HG02943 (cell line): ENCODE measurements around the gene CARD8.
"Not testable (repeated sequence)": the region's sequence is repeated elsewhere in the genome, so short reads cannot be mapped to it uniquely, and the experiment has no call there.

ENCODE experiments used
- ATAC-seq: cut with Tn5 transposase; IDR thresholded peaks from one replicate; pipeline ENCODE4 v1.9.1; 2021; ENCODE audit warnings: mild to moderate bottlenecking, low read depth, moderate library complexity; ENCODE audit not compliant: unreplicated experiment

The CARD8 gene

GRCh38 chr19:48265326-48265725, 9.6 kb upstream of the CARD8 start:
- ATAC-seq = not testable (repeated sequence)

DNA sequence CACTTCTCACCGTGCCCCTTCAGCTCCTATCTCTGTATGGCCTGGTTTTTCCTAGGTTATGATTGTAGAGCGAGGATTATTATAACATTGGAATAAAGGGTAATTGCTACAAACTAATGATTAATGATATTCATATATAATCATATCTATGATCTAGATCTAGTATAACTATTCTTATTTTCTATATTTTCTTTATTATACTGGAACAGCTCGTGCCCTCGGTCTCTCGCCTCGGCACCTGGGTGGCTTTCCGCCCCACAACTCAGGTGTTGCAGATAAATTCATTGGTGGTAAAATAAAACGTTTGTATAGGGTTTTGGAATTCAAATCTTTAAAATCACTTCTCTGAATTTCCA, 4.6 kb upstream of the CARD8 start:
- not testable (repeated sequence) for ATAC-seq

GRCh38 chr19:48258992-48259391, 3.3 kb upstream of the CARD8 start:
- ATAC-seq = not testable (repeated sequence)

DNA sequence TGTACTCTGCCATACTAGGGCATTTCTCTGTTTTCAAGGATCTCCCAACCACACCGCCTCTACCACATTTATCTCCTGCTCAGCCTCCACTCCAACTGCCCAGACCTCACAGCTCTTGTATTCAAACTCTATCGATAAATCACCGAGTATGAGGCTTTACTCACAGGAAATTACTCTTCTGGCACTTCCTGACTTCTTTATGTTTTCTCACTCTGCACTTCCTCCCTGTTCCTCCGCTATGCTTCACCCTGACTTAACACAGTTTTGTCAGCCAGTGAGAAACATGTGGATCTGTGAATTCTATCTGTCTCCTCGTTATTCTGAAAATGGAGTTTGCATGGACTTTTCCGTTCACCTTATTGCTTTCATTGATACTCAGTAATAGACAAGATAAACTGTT, 2.6 kb upstream of the CARD8 start:
- ATAC-seq = no peak

GRCh38 chr19:48254529-48254970, 1.2 kb downstream of the CARD8 start:
- ATAC-seq = no peak

GRCh38 chr19:48253999-48254398, 1.7 kb downstream of the CARD8 start:
- ATAC-seq = no peak

DNA sequence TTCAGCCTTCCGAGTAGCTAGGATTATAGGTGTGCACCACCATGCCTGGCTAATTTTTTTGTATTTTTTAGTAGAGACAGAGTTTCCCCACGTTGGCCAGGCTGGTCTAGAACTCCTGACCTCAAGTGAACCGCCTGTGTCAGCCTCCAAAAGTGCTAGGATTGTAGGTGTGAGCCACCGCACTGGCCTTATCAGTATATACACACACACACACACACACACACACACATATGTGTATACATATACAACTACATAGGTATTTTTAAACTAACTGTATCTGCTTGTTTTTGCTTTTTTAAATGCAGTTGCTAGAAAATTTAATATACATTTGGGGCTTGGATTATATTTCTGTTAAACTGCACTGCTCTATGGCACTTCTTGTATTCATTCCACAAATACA, 3.1 kb downstream of the CARD8 start:
- ATAC-seq = no peak

GRCh38 chr19:48250290-48251025, 5.3 kb downstream of the CARD8 start:
- no peak for ATAC-seq

GRCh38 chr19:48249502-48250014, 6.2 kb downstream of the CARD8 start:
- peak; percentile 57 for ATAC-seq

DNA sequence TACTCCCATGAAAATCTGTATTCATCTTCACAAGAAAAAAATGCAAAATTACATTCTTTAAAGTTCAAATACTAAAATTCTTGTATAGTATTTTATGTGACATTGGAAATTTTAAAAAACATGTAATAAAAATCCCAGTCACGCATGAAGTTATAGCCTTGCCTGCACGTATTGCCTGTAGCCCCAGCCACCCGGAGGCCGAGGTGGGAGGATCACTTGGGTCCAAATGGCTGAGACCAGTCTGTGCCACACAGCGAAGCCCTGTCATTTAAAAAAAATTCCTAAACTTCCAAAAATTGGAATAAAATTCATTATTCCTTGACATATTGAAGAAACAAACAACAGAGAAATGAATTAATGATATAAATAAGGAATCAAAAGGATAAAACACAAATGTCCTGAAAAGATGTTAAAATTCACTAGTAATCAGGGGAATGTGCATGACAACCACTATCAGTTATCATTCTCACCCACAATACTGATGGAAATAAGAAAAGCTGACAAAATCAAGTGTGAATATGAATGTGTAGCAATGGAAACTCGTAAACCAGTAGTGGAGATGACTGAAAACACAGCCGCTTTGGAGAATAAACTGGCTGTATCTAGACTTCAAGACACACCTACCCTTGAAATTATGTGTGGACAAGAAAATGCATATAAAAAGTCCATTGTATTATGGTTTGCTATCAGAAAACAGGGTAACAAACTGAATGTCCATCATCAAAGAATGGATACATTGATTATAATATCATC, 7.5 kb downstream of the CARD8 start:
- ATAC-seq = no peak

- no peak for ATAC-seq
Observed at GRCh38 chr19:48247212-48247611, 8.5 kb downstream of the CARD8 start.

DNA sequence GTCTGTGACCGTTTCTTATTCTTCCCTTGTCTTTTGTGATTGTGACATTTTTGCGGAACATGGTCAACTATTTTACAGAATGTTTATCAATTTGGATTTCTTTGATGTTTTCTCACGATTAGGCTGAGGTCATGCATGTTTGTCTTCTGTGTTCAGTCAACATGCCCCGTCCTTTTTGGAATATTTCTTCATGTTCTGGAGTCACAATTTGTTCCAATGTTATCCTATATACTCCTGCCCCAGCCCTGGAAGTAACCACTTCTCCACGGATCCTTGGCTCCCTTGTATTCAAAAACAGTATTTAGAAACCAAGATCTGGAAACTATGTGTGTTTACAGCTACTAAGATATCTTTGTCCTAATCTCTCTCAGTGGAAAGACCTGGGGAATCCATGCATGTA, 9.6 kb downstream of the CARD8 start:
- ATAC-seq = no peak

GRCh38 chr19:48244281-48244680, 11.4 kb downstream of the CARD8 start:
- no peak for ATAC-seq

DNA sequence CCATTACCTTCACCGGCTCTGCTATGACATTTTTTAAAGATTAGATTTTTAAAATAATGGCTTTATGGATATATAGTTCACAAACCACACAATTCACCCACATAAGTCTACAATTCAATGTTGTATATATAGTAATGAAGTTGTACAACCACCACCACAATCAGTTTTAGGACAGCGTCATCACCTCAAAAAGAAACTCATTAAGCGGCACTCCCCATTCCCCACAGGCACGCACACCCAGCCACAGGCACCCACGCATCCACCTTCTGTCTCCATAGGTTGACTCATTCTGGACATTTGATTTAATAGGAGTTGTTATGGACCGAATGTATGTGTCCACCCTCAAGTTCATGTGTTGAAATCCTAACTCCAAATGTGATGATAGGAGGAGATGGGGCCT, 13.9 kb downstream of the CARD8 start:
- ATAC-seq = not testable (repeated sequence)

- no peak for ATAC-seq
Observed at GRCh38 chr19:48239582-48240141, 16.1 kb downstream of the CARD8 start.

DNA sequence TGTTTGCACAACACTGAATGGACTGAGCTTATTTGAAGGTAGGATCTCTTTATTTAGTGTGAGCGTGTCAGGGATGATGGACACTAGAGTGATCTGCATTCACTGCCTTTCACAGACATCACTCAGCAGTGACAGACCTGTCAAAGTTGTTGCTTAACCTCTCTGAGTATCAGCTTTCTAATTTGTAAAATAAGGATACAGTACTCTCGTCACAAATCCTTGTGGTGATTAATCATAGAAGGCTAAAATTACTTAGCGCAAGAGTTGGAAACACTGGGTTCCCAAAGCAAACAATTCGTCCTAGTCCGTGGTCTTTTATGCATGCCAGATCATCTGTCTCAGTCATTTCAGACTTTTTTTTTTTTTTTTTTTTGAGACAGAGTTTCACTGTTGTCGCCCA, 16.6 kb downstream of the CARD8 start:
- ATAC-seq = no peak

GRCh38 chr19:48237057-48237456, 18.7 kb downstream of the CARD8 start:
- no peak for ATAC-seq

DNA sequence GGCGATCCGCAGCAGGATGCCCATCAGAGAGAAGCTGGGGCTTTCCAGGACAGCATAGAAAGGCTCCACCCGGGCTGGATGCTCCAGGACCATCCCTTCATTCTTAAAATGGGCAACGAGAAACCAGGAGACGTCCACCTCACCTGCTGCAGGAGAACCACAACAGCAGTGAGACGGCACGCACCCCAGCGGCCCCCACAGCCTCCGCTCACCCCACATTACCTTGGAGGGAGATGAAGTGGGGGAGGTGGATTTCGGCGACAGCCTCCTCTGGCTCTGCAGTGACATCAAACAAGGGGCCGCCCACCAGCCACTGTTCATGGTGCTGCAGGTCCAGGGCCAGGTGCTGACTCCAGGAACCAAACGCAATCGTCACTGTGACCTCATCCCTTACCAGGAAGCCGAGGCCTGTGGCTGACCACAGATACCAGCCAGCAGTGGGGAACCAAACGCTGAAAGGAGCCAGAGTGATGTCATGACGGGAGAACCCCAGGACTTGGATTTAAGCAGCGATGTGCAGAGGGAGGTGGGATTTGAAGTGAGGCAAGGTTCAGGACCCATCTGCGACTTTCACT, 25.1 kb downstream of the CARD8 start:
- ATAC-seq = no peak

DNA sequence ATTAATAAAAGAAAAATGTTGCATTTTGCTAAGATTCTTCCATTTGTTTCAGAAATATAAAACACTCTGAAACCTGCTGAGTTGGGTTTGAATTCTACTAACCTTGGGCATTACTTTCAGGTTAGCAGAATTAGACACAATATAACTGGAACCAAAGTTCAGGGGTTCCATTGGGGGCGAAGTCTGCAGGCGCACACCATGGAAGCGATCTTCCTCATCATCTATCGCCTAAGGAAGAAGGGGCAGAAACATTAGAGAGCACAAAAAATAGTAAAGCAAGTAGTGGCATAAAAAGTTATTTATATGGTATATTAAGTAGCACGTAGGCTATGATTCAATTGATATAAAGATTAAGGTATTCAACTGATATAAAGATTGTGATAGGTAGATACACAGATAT, 34.1 kb downstream of the CARD8 start:
- ATAC-seq = no peak

GRCh38 chr19:48220784-48221183, 34.9 kb downstream of the CARD8 start:
- not testable (repeated sequence) for ATAC-seq

DNA sequence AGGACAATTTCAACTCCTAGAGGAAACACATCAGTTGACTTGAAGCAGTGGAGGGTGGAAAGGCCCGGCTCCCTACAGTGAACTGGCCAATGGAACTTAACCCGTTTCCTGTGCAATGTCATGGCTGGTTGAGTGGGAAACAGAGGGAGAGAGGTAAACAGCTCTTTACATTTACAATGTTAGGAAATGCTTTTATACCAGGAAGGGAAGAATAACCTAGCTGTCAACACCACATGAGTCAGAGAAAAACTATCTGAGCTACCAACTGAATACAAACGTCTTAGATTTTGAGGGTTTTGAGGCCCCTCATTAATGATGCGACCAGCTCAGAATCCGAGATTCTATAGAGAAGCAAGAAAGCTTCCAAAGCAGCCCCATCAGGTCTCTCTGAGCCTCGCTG, 36.7 kb downstream of the CARD8 start:
- no peak for ATAC-seq
